GM18498 (cell line): ENCODE measurements around the gene NINJ1.
A peak's percentile ranks its signal among the peaks of the same experiment; 100 is the strongest.

Experiments used
- ATAC-seq: cut with Tn5 transposase; IDR thresholded peaks from one replicate; pipeline ENCODE4 v1.9.1; 2021; ENCODE audit warnings: mild to moderate bottlenecking, moderate library complexity; ENCODE audit not compliant: unreplicated experiment

Gene NINJ1

DNA sequence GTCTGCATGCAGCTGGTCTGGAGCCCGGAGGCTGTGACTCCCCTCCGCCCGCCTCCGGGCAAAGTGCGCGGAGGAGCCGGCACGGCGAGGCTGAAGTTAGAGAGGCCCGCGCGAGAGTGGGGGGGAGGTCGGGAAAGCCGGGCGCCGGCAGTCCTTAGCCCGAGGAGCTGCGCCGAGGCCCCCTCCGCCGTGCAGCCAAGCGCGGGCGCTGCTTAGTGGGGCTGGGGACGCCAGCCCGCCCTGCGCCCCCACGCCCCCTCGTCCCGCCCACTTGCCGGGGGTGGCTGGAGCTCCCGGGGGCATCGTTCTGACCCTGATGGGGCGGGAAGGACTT lies 403 bp downstream of the NINJ1 start:
- peak; percentile 37 for ATAC-seq

GRCh38 chr9:93132946-93133680 lies 938 bp downstream of the NINJ1 start:
- ATAC-seq: no peak

DNA sequence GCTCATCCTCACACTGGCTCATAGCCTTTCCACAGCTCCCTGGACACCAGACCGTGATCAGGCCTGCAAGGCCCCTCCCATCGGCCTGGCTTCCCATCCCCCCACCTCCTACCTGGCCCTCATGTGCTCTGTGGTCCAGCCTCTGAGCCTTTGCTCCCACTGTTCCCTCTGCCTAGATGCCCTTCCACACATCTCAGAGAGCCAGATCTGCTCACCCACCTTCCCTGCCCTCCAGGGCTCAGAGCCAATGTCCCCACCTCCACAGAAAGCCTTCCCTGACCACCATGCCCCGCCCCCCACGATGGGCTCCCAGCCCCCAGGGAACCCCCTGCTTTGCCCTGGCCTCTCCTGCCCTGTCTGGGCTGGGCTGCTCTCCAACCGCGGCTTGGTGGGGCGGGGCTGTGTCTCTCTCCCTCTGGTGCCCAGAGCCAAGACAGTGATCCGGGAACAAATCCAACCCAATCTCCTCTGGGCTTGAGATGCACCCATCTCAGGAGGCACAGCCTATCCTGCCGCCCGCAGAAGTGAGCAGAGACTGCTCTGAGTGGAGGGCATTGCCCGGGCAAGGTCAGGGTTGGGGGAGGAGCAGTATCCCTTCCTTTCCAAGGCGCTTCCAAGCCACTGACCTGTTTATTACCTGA lies 1.6 kb downstream of the NINJ1 start:
- ATAC-seq: no peak

GRCh38 chr9:93131599-93132286 lies 2.3 kb downstream of the NINJ1 start:
- no peak for ATAC-seq

GRCh38 chr9:93130861-93131481 lies 3.1 kb downstream of the NINJ1 start:
- ATAC-seq: no peak

DNA sequence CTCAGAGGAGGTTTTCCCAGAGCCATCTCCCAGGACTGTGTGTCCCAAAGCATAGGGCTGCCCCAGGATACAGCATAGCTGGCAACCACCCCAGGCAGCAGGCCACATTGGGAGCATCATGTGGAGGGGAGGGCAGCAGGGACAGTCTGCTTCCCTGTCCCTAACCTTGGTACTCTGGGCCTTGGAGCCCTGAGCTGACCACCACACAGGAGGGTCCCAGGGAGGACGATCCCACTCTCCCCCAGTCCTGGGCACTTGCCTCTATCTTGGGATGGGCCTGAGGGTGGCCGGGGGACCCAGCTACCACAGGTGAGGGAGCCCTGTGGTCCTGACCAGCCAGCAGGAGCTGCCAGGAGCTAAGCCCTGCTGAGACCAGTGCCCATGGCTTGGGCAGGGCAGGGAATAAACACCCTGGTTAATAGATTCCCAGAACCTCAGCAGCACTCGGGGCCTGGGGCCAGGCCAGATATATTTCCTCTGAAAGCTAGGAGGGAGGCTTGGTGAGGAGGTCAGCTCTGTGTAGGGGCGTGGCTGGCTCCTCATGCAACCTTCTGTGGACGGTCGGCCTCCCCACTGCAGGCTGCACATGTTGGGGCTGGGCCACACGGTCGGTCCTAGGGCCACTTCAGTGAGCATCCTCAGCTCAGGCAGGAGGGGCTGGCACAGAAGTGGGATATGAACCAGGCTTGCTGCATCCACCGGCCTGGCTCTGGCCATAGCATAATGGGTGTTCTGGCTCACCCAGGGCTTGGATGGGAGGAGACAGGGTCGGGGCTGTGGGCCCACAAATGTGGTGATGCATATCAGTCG lies 4.2 kb downstream of the NINJ1 start:
- ATAC-seq: no peak

- no peak for ATAC-seq
Observed at GRCh38 chr9:93129286-93129685, 4.8 kb downstream of the NINJ1 start.

DNA sequence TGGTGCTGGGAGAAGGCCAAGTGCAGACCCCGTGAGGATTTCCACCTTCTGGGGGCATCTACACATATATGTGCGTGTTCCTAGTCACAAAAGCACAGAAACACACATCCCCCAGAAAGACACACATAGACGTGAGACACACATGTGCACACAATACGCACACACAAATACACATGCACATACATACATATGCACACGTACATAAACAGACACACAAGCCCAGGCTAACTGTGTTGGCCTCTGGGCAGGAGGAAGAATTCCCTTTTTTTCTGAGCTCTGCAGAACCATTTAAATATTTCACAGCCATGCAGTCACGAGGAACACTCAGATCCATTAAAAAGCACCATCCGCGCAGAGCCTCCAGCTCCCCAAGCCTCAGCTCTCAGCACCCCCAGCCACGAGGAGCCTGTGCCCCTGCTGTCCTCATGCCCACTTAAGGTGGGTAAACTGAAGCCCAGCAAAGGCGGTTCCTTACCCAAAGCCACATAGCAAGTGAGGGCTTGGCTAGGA lies 5.3 kb downstream of the NINJ1 start:
- ATAC-seq: no peak

DNA sequence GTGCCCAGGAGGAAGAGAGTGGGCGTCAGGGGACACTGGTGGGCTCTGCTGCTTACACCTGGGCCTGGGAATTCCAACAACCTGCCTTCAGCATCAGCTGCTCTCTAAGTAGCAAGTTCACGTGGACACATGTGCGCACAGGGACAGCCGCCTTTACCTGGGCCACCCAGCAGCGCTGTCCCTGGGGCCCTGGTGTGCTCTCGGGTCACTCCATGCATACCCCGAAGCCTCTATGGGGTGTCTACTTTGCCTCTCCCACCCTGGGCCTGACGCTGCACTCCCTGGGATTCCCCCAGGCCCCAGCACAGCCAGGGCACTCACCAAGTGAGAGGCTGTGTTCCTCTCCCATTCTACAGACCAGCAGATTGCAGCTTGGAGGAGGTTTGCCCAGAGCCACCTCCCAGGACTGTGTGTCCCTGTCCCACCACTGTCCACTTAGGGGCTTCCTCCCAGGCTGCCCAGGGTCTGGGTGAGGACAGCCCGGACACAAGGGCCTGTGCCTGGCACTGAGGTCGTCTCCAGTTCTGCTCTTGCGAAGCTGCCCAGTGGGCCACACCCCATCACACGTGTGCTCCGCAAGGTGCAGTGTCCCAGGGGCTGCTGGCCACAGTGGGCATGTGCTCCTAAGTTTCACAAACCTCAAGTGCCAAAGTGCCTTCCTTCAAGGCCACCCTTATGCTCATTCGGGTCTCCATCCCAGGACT lies 5.9 kb downstream of the NINJ1 start:
- no peak for ATAC-seq

DNA sequence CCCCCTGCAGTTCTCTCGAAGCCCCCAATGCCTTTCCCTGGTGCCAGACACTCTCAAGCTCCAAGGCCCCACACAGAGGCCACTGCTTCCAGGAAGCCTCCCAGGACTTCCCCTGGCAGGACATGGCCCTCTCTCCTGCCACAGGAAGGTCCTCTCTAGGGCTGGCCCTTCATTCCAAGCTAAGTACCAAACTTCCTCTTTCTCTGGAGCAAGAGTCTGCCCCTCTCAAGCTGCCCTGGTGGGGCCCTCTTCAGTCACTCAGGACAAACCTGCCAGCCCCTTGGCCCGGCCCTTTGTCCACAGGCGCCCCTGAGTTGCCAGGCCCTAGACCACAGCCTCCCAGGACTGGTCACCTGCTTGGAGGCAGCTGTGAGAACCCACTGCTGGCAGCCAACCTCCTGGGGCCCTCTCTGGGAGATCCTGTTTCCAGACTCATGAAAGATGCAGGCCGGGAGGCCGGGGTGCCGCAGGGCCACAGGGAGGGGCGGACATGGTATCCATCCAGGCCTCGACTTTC lies 6.6 kb downstream of the NINJ1 start:
- no peak for ATAC-seq

DNA sequence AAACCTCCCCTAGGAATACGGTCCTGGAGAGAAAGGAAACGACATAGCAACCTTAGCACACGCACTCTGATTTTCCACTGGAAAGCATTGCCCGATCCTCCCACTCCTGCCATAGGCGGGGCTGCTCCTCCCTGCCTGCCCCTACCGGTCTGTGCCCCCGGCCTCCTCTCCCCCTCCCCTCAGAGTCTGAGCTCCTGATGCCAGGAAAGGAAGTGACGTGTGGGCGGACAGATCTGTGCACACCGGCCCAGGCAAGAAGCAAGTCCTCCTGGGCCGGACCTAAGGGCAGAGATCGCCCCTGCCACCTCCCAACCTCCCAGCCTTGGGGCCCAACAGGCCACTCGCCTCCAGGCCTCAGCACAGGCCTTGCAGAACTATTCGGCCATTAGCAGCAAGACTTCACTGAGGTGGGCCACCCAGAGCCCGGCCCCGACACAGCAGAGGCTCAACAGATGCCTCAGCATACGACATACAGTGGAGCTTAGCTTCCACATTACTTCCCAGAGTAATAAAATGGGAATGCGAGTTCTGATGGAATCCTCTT lies 7.2 kb downstream of the NINJ1 start:
- no peak for ATAC-seq

DNA sequence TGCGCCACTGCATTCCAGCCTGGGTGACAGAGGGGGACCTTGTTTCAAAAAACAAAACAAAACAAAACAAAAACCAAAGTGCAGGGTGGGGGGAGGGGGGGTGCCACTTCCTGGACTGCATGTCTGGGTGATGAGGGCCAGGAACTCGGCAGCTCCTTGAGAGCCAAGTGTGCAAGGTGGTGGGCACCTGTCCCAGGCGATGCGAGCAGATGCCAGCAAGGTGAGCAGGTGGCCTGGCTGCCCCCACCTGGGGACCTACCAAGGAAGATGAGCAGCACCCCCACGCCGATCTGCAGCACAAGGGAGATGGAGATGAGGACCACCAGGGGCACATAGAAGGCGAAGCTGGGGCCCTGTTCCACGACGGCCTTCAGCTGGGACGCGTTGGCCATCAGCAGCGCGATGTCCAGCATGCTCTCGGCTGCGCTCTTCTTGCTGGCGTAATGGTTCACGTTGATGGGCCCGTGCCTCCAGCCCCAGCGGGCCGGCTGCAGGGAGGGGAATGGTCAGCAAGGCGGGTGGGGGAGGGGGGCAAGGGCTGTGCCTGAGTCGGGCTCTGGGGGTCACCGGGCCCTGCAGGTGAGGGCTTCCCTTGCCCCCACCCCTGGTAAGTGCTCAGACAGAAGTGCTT lies 7.8 kb downstream of the NINJ1 start:
- no peak for ATAC-seq

DNA sequence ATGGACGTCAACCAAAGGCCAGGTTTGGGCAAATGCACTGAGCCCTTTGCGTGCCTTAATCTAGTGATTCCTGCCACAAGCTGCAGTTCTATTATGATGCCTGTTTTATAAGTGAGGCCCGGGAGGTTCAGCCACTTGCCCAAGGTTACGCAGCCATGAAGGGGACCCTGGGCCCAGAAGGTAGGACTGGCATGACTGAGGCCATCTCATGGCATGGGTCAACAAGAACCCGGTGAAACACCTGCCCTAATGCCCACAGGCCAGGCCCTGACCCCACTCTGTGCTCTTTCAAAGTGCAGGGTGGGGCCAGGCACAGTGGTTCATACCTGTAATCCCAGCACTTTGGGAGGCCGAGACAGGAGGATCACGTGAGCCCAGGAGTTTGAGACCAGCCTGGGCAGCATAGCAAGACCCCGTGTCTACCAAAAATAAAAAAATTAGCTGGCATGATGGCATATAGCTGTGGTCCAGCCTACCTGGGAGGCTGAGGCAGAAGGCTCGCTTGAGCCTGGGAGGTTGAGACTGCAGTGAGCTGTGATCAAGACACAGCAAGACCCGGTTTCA lies 8.6 kb downstream of the NINJ1 start:
- no peak for ATAC-seq

DNA sequence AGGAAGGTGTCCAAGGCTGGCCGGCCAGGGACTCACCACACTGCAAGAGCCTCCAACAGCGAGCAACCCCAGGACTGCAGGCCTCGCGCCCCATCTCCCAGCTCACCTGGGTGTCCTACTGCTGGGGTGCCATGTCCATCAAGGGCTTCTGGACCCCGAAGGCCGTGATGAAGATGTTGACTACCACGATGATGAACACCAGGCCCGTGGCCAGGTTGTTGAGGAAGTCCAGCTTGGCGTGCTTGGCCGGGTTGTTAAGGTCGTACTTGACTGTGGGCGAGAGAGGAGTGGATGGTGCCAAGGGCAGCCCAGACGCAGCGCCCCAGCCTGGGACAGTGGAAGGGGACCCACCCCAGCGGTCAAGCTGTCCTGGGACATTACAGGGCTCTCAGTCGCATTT lies 9.3 kb downstream of the NINJ1 start:
- ATAC-seq: no peak

GRCh38 chr9:93123561-93124283 lies 10.3 kb downstream of the NINJ1 start:
- ATAC-seq: no peak

GRCh38 chr9:93122721-93123221 lies 11.3 kb downstream of the NINJ1 start:
- no peak for ATAC-seq

- no peak for ATAC-seq
Observed at GRCh38 chr9:93121316-93122241, 12.5 kb downstream of the NINJ1 start.
